SHP77 treated with DMSO at 0.1 percent for 48 hours (cell line): ENCODE measurements around the gene IVL.

Experiments used
- DNase-seq: peaks from one replicate; lab custom pipeline; 2025; lab: John Stamatoyannopoulos, UW

IVL gene

GRCh38 chr1:152907686-152908601, at the start of gene IVL:
TSS of gene IVL (plus strand) at chr1:152908546. CDS start at chr1:152909798, 1,252 bp downstream.
- DNase-seq = no peak

- no peak for DNase-seq
These were observed 48.6 kb upstream of the IVL start, which contains the start of gene LCE7A for GRCh38 chr1:152859696-152860095. TSS of gene LCE7A (plus strand) at chr1:152859996. CDS start at chr1:152860698, 702 bp downstream.

GRCh38 chr1:152860129-152860528, 48.2 kb upstream of the IVL start:
- DNase-seq = no peak

GRCh38 chr1:152861374-152861773, 47.0 kb upstream of the IVL start:
- no peak for DNase-seq

DNA sequence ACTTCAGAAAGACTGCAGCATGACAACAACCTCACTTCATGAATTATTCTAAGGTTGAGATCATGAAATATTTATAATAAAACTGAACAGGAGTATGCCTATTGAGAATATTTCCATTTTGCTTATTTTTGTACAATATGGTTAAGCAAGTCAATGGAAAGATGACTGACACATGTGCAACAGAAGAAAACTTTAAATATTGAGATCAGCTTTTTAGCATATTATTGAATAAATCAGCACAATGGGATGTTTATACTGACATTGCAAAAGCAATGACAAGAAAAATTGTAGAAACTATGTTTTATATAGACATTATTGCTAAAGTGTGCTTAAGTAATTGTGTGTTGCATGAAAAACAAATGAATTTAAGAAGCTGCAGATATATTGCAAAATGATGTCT, 43.9 kb upstream of the IVL start:
- DNase-seq = no peak

DNA sequence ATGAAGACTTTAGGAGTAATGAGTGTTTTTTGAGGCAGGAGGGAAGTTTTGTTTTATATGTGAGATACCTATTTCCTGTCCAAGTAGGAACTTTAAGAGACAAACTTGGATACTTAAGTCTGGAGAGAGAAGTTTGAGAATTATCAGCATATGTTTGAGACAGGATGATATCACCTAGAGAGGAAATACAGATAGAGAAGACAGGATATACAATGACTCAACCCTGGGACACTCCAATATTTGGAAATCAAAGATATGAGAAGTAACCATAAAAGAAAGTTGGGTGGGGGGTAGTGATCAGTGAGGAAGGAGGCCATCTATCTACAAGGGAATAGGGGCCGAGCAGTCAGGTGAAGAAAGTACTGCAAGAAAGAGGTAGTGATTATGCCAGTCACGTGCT, 42.0 kb upstream of the IVL start:
- no peak for DNase-seq

- peak; percentile 51 for DNase-seq
These were observed 38.4 kb upstream of the IVL start for GRCh38 chr1:152869808-152870419.

- peak; percentile 55 for DNase-seq
These were observed 37.3 kb upstream of the IVL start for GRCh38 chr1:152870831-152871730.

- no peak for DNase-seq
These were observed 36.6 kb upstream of the IVL start for GRCh38 chr1:152871731-152872126.

GRCh38 chr1:152873495-152873894, 34.9 kb upstream of the IVL start:
- DNase-seq = no peak

DNA sequence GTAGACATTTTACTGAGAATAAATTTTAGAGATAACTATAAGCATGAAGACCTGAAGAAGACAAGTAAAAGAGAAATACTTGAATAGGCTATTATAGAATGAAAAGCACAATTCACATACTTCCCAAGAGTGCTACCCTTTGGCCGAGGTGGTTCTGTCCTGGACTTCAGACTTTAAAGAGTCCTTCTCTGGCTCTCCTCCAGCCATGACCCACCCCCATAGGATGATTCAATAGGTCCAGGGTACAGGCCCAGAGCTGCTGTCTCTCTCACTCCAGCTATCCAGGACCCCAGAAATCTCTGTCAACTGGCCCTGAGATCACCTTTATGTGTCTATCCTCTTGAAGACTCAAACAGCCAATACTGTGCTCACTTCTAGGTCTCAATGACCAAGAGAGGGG, 31.5 kb upstream of the IVL start:
- DNase-seq = no peak

DNA sequence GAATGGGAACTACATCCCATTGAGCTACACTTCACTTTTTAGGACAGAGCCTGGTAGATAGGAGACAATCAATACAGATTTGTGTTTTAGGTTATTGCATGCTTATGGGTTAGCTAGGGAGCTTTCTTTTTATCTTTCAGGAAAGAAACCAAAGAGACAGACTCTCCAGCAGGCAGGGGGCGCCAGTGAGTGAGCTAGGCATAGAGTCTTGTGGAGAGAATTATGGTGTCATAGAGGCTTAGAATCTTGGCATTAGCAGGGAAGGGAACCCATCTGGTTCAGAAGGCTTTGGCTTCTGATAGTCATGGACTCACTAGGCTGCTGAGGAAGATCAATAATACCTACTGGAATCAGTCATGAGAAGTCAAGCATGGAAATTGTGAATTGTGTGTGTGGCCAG, 30.3 kb upstream of the IVL start, which contains the start of gene SMCP:
SMCP (plus strand) TSS at position 281 of the 400 bp plus-strand sequence. CDS start 6,101 bp downstream, outside the sequence.
- DNase-seq = no peak

DNA sequence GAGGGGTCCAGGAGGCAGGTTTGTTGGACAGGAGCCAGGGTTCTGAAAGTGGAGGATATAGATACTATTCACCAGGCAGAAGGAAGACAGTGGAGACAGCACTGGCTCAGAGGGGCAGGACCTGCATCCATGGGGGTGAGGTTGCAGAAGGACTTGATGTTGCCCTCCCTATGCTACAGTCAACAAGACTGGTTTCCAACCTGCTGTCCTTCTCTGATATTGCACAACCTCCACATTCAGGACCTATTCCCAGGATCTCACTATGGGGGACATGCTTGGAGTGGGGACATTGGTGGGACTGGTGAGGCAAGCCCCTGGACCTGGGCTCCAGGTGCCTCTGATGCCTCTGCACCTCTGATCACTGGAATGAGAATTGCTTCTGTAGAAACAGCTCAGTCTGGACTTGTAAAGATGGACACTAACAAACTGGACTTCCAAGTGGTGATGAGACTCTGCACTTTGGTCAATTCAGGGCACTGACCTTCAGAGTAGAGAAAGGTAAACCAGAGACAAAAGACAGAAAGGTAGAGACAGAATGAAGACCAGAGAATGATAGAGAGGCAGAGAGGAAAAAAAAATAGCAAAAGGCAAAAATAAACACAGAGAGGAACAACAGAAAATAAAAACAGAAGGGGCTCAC, 28.7 kb upstream of the IVL start:
- no peak for DNase-seq

- no peak for DNase-seq
These were observed 28.0 kb upstream of the IVL start for GRCh38 chr1:152880316-152880715.

DNA sequence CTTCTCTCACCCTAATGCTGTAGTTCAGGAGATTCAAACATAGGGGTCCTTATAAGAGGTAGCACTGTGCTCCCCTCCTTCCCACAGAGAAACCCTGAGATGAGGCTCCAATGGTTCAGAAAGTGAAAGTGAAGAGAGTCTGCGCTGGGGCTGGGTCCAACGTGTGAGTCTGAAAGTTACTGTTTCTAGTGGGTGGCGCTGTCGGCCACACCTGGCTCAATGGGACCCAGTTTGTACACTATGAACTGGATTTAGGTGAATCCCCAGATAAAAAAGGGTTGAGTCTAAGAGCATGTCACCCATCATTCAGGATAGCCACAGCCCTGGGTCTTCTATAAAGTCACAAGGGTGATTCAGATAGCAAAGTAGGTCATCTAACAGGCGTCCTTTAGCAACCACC, 27.4 kb upstream of the IVL start:
- DNase-seq = no peak

- no peak for DNase-seq
These were observed 24.3 kb upstream of the IVL start for GRCh38 chr1:152884085-152884484.

GRCh38 chr1:152884506-152884905, 23.8 kb upstream of the IVL start:
- DNase-seq = no peak

DNA sequence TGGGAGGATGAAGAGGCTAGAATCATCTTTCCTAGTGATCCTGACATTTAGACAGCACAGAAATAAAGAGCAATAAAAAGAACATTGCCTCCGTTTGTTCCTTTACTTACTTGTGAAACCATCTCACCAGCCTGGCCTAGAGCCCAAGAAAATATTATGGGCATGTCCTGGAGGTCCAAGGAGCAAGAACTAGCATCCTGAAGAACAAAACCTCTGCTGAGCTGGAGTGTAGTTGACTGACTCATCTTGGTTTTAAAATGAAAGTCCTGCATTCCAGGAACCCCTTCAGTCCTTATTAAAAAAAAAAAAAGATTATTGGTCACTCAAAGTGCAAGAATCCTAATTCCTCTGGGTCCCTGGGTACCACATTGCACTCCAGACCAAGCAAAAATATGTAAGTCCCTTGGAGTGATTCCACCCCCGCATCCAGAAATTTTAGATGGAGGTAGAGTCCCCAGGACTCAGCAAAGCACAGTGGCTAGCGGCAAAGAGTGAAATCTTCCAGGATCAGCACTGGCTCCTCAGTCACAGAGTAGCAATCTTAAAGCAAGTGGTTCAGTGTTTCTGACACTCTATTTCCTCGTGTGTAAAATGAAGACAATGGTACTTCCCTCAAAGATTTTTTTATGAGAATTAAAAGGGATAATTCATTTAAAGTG, 23.3 kb upstream of the IVL start:
- DNase-seq = no peak

DNA sequence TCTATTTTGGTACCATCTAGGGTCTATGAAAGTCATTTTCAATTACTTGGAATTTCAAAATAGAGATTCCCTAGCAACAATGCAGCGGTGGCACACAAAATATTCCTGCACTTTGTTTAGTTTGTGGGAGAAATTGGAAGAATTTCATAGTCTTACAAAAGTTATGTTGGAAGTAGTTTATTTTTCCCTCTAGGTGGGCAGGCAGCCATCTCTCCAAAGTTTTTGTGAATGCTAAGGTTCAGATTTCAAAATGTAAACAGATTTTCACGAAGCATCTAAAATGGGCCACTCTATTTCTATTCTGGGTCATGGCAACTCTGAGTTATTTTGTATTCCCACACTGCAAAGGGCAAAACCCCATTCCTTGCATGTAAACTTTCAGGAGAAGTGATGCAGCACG, 22.3 kb upstream of the IVL start:
- DNase-seq = no peak

- no peak for DNase-seq
These were observed 21.5 kb upstream of the IVL start for GRCh38 chr1:152886758-152887409.

DNA sequence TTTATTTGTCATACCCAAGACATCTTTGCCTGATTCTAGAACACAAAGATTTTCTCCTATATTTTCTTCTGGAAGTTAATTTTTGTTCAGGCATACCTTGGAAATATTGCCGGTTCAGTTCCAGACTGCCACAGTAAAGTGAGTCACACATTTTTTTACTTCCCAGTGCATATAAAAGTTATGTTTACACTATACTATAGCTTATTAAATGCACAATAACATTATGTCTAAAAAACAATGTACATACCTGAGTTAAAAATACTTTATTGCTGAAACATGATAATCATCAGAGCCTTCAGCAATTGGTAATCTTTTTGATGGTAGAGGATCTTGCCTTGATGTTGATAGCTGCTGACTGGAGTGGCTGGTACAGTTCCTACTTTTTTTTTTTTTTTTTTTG, 20.2 kb upstream of the IVL start:
- no peak for DNase-seq
